NCI-H1092 (cell line): ENCODE data around the gene PROSER3.
"Not testable (repeated sequence)": the region's sequence is repeated elsewhere in the genome, so short reads cannot be mapped to it uniquely, and the experiment has no call there.

Source experiments
- DNase-seq: peaks from one replicate; lab custom pipeline; 2025; lab: John Stamatoyannopoulos, UW

The PROSER3 gene

DNA sequence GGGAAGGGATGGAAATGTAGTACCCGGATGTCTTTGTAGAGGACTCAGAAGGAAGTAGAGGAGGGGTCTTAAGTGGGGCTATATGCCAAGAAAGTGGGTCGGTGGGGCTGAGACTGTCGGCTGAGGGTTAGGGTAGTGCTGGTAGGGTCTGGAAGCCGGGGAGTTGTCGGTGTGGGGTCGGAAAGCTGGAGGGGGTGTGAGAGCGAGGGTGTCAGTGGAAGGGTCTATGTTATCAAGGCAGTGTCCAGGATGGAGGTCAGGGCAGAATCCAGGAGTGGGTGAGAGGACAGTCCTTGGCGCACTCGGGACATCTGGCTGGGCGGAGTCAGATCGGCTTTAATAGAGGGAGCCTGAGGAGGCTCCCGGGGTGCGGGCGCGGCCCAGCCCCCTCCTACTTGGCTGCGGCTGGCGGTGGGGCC, 2.8 kb upstream of the PROSER3 start:
- no peak for DNase-seq

DNA sequence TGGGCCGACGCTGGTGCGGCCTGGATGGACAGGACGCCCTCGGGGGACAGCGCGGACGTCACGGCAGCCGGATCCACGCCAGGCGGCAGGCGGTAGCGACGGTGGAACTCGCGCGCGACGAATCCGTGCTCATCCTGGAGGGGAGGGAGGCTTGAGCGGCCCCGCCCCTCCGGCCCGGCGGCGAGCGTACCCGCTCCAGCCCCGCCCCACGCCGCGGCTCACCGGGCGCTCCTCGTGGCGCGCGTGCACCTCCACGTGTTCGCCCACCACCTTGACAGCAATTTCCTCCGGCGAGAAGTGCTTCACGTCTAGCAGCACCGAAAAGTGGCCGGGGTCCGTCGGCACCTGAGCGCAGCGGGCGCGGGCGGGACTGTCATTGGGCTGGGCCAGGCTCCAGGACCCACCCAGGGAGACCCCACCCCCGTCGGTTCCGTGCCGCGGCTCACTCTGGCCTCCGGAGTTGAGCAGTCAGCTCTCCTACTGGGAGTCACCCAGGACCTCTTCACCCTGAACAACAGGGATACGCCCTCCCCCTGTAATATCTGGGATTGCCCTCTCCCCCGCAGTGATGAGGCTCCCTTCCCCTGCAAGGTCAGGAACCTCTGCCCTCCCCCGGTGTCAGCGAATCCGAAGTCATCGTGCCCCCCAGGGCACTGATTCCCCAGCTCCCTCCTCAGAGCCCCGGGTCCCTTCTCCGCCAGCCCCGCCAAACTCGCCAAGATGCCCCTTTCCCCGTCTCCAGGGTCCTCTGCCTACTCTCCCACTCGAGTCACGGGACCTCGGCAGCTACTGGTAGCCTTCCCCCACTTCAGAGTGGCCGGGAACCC, 2.2 kb upstream of the PROSER3 start:
- no peak for DNase-seq

DNA sequence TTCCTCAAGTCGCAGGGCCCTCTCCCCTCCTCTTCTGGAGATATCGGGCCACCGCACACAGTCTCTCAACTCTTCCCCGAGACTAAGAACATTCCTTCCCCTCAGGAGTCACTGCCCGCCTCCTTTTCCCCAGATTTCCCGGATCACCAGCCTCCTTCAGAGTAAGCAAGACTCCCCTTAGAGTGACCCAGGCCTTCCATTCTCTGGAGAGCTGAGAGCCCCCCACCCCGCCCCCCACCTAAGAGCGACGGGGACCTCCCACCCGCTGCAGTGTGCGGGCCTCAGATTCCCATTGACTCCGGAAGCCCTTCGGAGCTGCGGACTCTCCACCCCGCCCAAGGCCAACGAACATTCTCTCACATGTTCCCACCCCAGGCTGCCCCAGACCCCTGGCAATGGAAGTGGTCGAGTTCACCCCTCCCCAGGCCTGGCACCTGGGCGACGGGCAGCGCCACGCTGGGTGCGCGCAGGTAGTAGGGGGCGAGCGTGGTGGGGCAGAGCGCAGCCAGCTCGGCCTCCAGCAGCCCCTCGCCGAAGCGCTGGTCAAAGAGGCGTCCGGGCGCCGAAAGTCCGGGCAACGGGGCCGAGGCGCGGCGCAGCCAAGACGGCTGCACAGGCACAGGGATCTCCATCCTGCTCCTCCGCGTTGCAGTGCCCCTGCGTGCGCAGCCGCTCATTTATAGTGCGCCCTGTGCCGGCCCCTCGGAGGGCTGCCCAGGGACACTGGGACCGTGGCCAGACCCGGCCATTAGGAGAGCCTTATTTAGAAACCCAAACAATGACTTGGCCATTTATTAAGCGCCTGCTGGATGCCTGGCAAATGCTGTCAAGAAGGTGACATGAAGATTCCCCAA, 1.4 kb upstream of the PROSER3 start, which contains the start of gene HSPB6:
Gene HSPB6, minus strand, starts transcription at position 653 of the 854 bp plus-strand sequence. Its CDS starts 21 bp downstream, at position 632.
- DNase-seq: no peak

DNA sequence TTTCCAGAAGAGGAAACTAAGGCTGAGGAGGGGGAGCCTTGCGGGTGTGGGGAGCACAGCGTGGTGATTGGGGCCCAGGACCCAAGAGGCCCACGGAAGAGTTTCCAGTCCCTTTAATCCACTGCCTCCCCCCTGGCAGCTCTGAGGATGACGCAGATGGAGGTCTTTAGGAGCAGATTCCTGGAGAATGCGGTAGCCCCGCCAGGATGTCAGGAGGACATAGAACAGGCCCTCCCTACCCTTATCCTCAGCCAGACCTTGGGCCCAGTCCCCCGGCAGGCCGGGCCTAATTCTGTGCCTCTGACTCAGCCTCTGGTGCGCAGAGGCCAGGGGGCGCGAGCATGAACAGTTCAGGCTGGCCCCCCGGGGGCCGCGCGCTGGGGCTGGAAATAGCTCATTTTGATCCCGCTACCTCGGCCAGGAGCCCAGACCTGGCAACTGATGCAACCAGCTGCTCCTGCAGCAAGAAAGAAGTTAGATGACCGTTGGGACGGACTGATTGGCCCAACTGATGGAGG, 686 bp upstream of the PROSER3 start:
- DNase-seq: peak; percentile 63

DNA sequence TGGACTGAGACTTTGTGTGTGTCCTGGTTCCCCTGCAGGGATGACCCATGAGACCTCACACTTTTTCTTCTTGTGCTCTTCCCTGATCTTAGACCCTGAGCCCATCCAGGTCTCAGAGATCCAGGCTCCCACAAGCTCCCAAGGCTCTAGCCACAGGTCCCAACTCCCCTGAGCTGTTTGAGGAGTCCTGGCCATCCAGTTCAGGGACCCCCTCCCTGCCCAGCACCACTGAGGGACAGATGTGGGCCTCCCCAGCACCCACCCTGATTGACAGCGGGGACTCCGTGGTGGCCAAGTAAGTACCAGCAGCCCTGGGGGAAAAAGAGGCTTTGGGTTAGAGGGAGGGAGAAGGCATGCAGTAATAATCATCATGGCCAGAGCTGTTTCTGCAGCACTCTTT, 1.7 kb downstream of the PROSER3 start:
- no peak for DNase-seq

DNA sequence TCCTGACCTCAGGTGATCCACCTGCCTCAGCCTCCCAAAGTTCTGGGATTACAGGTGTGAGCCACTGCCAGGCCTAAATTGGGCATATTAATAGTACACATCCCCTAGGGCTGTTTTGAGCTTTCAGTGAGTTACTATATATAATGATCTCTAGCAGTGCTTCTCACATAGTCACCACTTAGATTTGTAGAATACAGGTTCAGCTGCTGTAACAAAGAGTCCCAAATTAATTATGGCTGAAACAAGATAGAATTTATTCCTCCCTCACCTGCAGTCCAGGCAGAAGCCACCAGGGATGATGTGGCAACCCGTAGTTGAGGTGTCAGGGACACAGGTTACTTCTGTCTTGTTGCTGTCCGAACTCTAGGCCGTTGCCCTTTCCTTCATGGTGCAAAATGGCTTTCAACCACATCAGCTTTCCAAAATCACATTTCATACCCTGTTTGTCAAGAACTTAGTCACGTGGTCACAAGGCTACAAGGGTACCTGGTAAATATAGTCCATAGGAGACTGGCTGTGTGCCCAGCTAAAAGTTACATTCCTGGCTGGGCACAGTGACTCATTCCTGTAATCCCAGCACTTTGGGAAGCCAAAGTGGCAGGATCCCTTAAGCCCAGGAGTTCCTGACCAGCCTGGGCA, 2.9 kb downstream of the PROSER3 start:
- DNase-seq: no peak

DNA sequence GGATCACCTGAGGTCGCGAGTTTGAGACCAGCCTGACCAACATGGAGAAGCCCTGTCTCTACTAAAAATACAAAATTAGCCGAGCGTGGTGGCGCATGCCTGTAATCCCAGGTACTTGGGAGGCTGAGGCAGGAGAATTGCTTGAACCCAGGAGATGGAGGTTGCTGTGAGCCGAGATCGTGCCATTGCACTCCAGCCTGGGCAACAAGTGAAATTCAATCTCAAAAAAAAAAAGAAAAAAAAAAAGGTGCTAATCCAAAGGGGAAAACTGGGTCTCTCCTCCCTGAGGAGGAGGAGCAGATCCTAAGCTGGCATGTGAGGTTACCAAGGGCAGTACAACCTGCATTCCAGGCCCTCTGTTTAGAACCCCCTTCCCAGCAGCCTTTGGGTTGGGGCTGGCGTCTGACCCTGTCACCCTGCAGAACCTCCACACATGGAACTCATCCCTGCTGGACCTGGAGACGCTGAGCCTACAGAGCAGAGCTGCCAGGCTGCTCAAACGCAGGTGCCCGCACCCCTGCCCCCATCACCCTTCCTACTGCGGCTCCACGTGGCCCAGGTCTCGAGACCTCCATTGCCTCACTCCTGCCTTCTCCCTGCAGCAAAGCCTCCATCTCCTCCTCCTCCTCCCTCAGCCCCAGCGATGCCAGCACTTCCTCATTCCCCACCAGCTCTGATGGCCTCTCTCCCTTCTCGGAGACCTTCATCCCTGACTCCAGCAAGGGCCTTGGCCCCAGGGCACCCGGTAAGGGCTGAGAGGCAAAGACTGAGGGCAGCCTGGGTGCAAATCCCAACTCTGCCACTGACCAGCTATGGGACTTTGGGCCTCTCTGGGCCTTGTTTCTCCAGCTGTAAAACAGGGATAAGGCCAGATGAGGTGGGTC, 6.7 kb downstream of the PROSER3 start:
- DNase-seq: no peak

DNA sequence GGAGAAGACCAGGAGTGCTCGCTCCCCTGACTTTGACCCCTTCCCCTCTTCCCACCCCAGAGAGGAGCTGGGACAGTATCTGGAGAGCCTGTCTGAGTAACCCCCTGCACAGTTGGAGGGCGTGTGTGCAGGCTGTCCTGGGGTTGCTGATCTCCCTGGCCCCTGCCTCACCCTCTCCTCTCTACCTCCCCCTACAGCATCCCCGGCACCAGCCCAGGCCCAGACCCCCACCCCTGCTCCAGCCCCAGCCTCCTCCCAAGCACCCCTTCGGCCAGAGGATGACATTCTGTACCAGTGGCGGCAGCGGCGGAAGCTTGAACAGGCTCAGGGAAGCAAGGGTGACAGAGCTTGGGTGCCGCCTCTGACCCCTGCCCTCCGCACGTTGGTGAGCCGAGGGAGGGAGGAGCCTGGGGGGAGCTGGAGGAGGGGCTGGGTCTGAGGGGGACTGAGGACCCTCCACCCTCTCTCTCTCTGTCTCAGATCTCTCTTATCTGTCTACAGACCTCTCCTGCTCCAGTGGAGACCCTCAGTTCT, 8.7 kb downstream of the PROSER3 start:
- no peak for DNase-seq

DNA sequence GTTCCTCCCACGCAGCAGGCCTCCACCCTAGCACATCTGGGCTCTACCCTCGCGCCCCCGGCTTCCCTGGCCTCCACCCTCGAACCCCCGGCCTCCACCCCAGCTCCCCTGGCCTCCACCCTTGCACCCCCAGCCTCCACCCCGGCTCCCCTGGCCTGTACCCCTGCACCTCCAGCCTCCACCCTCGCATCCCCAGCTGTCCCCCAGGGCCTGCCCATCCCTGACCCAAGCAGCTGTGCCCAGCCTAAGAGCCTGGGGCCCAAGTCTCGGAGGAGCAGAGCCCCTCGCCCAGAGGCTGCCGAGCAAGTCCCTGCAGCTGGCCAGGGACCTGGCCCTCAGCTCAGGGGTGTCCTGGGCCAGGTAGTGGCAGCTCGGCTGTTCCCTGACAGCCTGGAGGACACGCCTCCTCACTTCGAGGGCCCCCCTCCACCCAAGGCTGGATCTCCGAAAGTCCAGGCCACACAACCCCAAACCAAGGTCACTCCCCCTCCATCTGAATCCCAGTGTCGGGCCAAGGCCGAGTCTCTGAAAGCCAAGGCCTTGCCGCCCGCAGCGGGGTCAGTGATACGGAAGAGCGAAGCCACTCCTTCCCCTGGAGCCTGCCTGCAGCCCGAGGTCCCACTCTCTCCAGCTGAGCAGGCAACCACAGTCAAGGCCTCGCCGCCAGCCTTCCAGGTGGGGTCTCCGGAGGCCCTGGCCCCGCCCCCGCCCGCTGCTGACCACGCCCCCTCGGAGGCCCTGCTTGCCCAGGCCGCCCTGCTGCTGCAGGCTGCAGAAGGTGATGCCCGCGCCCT, 9.5 kb downstream of the PROSER3 start:
- DNase-seq: no peak

DNA sequence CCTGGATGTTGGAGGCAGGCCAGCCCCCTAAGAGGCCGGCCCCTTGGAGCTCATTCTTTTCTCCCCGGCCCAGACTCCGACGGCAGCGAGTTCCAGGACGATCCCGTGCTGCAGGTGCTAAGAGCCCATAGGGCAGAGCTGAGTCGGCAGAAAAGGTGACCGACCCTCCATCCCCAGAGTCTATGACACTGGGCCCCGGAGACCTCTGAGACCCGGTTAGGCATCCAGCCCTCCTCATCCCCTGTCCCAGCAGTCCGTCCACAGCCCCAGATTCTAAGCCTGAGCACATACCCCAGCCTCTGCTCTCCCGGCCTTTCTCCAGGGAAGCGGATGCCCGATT, 10.1 kb downstream of the PROSER3 start:
- DNase-seq: no peak

DNA sequence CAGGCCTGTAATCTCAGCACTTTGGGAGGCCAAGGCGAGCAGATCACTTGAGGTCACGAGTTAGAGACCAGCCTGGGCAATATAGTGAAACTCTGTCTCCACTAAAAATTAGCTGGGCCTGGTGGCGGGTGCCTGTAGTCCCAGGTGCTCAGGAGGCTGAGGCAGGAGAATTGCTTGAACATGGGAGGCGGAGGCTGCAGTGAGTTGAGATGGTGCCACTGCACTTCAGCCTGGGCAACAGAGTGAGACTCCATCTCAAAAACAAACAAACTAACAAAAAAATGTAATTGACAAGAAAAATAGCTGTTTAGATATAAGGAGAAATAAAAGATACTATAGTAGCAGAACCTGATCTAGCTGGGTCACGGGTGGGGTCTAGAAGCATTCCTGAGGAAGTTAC, 14.4 kb downstream of the PROSER3 start:
- DNase-seq: not testable (repeated sequence)

DNA sequence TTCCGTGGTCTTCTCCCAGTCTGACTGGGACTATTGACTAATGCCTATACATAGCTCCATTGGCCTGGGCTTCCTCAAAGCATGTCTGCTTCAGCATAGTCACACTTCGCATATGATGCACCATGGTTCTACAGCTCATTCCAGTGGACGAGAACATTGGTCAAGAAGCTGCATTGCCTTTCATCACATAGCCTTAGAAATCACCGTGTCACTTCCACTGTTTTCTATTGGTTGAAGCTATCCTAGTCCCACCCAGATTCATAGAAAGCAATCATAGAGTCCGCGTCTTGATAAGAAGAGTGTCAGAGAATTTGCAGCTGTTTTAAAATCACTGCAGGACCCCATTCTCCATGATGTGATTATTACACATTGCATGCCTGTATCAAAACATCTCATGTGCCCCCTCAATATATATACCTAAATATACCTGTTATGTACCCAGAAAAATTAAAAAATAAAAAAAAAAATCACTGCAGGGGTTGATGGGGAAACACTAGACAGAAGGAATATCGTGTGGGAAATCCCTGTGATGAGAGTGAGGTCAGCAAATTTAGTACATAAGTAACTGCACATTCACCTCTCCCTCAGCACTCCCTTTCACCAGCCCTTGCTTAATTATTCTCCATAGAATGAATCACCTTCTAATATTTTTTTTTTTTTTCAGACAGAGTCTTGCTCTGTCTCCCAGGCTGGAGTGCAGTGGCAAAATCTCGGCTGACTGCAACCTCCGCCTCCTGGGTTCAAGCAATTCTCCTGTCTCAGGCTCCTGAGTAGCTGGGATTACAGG, 15.2 kb downstream of the PROSER3 start:
- DNase-seq: no peak

DNA sequence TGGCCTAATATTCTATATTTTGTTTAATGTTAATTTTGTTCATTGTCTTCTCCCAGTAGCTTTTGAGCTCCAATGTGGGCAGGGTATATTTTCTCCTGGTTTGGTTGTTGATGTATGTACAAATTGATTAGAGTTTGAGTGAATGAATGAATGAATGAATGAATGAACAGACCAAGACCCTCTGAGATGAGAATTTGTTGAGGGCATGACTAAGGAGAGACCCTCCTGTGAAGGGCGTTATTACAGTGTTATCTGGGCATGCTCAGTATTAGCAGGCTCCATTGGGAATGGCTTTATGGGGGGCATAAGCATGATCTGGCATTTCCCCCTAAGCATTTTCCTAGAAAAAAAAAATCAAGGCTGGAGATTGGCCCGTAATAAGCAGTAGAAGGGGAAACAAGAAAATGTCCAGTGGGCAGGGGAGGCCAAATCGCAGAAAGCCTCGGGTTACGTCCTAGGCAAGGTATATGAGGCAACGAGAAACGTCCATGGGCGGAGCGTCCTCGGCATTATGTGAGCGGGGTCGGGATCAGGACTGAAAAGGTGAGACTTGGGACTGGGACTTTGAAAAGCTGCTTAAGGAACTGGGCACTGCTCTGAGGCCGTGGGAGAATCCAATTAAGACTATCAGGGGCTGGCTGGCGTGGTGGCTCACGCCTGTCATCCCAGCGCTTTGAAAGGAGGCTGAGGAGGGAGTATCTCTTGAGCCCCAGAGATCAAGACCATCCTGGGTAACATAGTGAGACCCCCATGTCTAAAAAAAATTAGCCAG, 16.5 kb downstream of the PROSER3 start:
- no peak for DNase-seq

DNA sequence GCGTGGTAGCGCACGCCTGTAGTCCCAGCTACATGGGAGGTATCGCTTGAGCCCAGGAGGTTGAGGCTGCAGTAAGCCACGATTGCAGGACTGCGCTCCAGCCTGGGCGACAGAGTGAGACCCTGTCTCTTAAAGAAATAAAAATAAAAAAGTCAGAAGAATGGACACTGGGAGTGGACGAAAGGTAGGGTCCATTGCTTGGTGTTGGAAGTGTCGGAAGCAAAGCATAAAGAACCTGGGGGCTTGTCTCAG, 17.0 kb downstream of the PROSER3 start:
- DNase-seq: no peak

DNA sequence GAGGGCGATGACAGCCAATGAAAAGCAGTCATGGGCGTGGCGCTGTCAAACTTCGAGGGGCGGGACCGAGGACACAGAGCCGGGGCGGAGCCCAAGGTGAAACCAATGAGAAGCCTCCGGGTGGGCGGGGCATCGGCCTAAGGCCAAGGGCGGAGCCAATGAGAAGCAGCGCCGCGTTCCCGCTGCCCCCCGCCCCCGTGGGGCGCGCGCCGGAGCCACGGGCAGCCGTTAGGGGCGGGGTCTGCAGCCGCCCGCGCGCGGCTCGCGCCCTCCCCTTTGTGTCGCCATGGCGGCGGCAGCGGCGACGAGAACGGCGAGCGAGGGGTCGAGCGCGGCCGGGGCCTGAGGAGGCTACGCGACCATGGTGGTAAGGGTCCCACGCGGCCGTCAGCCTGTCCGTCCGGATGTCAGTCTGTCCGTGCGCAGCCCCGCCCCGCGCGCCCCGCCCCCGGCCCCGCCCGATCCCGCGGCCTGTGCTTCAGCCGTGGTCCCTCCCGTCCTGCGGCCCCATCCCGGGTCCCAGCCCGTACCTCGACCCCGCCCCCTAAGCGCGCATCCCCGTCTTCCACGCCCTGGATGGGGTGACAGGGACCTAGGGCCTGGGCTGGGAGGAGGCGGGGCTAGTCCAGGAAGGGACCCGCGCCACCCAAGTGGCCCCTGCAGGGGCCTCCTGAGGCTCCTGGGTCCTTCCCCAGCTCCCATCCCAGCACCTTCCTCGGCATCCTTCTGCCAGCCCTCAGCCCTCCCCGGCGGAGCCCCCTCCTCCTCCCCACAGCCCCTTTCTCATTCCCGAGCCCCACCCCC, 17.5 kb downstream of the PROSER3 start, which contains the start of gene ARHGAP33:
Gene ARHGAP33, plus strand, starts transcription at position 267 of the 804 bp plus-strand sequence. Its CDS starts 95 bp downstream, at position 362.
- peak; percentile 96 for DNase-seq

DNA sequence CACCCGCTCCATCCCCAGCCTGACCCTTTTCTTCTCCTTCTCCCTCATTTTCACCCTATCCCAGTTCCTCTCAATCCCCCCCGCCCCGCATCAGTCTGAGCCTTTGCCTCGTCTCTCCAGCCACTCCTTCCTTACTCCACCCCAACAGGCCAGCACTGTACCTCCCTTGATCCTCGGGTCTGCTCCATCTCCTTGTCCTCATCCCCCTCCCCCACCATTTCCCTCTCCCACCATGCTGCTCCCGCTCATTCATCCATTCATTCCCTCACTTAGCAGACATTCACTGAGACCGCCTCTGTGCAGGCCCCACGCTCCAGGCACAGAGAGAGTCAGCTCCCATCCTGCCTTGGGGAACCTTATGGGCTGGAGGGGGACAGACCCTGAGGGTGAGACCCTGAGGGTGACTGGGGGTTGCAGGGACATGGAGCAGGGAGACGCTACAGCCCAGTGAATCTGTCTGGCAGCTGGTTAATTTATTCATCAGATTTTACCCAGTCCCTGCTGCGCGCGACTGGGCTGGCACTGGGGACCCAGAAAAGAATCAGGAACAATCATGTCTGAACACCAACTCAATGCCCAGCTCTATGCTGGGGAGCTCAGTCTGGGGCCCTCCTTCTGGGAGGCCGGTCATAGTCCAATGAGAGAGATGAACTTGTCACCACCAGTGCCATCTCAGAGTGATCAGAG, 18.3 kb downstream of the PROSER3 start:
- no peak for DNase-seq

DNA sequence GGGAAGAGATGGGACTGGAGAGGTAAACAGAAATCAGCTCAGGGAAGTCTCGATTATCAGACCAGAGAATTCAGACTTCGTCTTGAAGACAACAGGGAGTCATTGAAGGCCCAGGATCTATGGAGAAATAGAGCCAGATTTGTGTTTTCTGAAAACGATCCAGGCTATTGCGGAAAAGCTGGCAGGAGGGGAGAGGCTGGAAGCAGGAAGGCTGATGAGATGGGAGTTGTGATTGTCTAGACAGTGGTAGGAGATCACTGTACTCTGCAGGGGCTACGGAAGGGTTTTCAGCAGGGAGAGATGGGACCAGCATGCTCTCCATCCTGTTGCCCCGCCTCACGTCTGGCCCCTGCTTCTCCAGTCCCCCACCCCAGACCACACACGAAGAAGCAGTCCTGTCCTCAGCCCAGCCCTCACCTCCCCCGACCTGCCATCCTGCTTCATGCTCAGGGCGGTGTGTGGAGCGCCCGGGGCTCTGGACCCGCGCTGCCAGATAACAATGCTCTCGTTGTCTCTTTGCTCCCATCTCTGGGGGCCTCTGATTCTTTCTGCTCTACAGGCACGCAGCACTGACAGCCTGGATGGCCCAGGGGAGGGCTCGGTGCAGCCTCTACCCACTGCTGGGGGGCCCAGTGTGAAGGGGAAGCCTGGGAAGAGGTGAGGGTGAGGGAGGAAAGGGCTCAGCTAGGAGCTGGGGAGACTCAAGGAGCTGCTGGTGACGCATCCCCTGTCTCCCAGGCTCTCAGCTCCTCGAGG, 19.3 kb downstream of the PROSER3 start:
- DNase-seq: no peak
